Heart right ventricle (tissue), 16 donors: ENCODE data around the gene TMEM191B. TPM values are rescaled to one million over a fixed set of nuclear protein-coding genes. Genes with fewer than 3 reads are reported as not detected.
"Not testable (repeated sequence)": the region's sequence is repeated elsewhere in the genome, so short reads cannot be mapped to it uniquely, and the experiment has no call there.

Source experiments
- ATAC-seq, 8 donors: fragments of 200-7000 bp; cut with Tn5 transposase; one replicate each; pipeline ENCODE4 v1.9.1; 2020; ENCODE audit warnings: mild to moderate bottlenecking in 8 of 8, moderate library complexity in 8 of 8, moderate number of reproducible peaks in 1 of 8
- DNase-seq, 2 donors: peaks; one replicate each; pipeline ENCODE4 v3.0.0-alpha.2; 2020
- H3K27ac ChIP-seq, 10 donors: fragments of 200-600 bp; sonication (generic) in 2 of 10; one replicate each; pipeline versions ENCODE4 v1.5.0 to v1.8.0; 2020 to 2022; ENCODE audit warnings: mild to moderate bottlenecking in 3 of 10
- H3K27me3 ChIP-seq, 7 donors: fragments of 200-600 bp; one replicate each; pipeline ENCODE4 v1.8.0; 2021 to 2022; ENCODE audit warnings: mild to moderate bottlenecking in 2 of 7
- H3K36me3 ChIP-seq, 9 donors: fragments of 200-600 bp; sonication (generic) in 1 of 9; one replicate each; pipeline versions ENCODE4 v1.5.0 to v1.8.0; 2020 to 2022; ENCODE audit warnings: mild to moderate bottlenecking in 2 of 9
- H3K4me1 ChIP-seq, 9 donors: fragments of 200-600 bp; sonication (generic) in 1 of 9; one replicate each; pipeline versions ENCODE4 v1.5.0 to v1.8.0; 2020 to 2022; ENCODE audit warnings: mild to moderate bottlenecking in 4 of 9
- H3K4me3 ChIP-seq, 10 donors: fragments of 200-600 bp; sonication (generic) in 2 of 10; one replicate each; pipeline versions ENCODE4 v1.5.0 to v1.8.0; 2020 to 2022; ENCODE audit warnings: mild to moderate bottlenecking in 7 of 10, moderate library complexity in 2 of 10
- H3K9me3 ChIP-seq, 11 donors: fragments of 200-600 bp in 10 of 11; sonication (generic) in 2 of 11; one replicate each; pipeline versions ENCODE4 v1.5.0 to v1.8.0; 2013 to 2022; ENCODE audit warnings: mild to moderate bottlenecking in 2 of 11, control low read depth in 1 of 11, moderate library complexity in 1 of 11
- WGBS, 2 donors: extraction: QIAGEN DNeasy Blood & Tissue Kit; methylation state at CpG; one replicate each; pipeline ENCODE4 v1.1.7; 2013; ENCODE audit warnings: inconsistent platforms in 1 of 2; 5-methylcytosine and 5-hydroxymethylcytosine counted together
- intact Hi-C, 10 donors: fragments of 100-400 bp; cut with DNase I; formaldehyde crosslinking; loops; one replicate each; pipeline versions ENCODE4 v1.11.1 to v1.14.2; 2022
- polyA plus RNA-seq, 2 donors: library from polyadenylated mRNA; stranded (reverse); fragments of 200-250 nt; gene quantifications; one replicate each; pipeline ENCODE4 v1.2.3, GENCODE V29; 2013
- total RNA-seq, 10 donors: library from RNA; stranded (reverse); fragmentation: NEBNext Ultra II Directional in 3 of 10; extraction: Animal tissue kit (Norgen Biotek cat#: 25700) in 3 of 10; gene quantifications; one replicate each; pipeline versions ENCODE4 v1.2.1 to v1.2.4, GENCODE V29; 2021 to 2023
- donor health status: Arrhythmogenic right ventricular cardiomyopathy.
- donor health status: ischemic (EF 13 %, LVEDD 7.1; RV severe dilation, severe dysfunction).
- donor health status: healthy with polysubstance abuse.
- donor health status: DM: no; HTN: yes; CAD: no.
- donor health status: DM: no; HTN: no; CAD: no.
- donor health status: ischemic (EF 25% LVEDD 6.9; RV normal size, moderate dysfunction).
- donor health status: ischemic (EF 25% LVEDD 5.7; RV mildly dilated, moderate dysfunction).
- donor health status: healthy.
- donor health status: DM: yes; HTN: yes; CAD: no.
- donor health status: Ischemic cardiomyopathy.
- donor health status: ischemic (EF 35%, LVEDD 5.7; RV mildly dilated, moderate dysfunction).
- donor health status: nonischemic (EF 11% LVEDD 7.7; RV severe dilation, severe dysfunction).
- donor health status: DM: yes; HTN: yes; CAD: no.
- donor health status: PGD.
- donor health status: ischemic (EF 29% LVEDD 5.4; RV normal size, mild dysfunction).
- donor health status: nonischemic (EF 23%, LVEDD 6.1; RV moderate dilation, normal function).

The TMEM191B gene
- total and polyA plus RNA-seq, 12 donors = 0.26 to 1.4 (median 0.69) TPM; not detected in 7

- H3K27ac ChIP-seq, intact Hi-C loops, DNase-seq, H3K9me3 ChIP-seq, H3K4me3 ChIP-seq, H3K4me1 ChIP-seq, ATAC-seq, H3K36me3 ChIP-seq, H3K27me3 ChIP-seq: not testable (repeated sequence)
- WGBS, 2 donors = no CpG with 5 or more reads among the region's 16 CpGs
Measured at GRCh38 chr22:18560099-18560974, 32.7 kb downstream of the TMEM191B start.

DNA sequence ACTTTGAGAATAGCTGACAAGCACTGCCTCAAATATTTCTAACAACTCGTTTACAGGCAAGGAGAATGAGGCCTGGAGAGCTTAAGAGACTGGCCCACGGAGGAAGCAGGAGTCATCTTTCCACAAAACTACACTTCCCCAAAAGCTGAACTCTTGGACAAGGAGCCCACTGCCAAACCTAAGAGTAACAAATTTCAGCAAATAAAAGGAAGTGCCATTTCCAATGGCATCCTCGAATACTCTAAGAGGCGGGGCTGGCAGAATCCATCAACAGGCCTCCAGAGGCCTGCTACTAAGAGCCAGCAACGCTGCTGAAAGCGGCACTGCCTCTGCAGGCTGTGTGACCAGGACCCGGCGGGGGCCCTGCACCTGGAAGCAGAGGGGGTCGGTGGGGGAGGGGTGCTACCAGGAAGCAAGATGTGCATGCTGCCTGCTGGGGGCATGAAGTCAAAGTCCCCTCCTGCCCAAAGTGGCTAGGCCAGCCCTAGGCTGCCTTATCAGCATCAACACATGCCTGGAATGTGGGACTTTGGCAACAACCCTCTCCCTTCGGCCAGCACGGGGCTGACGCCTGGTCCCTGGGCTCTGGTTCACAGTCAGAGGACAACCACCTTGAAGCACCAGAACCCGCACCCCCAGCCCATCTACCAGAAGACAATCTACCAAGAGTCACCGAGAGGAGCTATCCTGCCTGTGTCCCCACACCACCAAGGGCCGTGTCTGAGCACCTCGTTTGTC is 43.1 kb downstream of the TMEM191B start:
- H3K9me3 ChIP-seq, H3K36me3 ChIP-seq, H3K4me3 ChIP-seq, H3K27me3 ChIP-seq, H3K27ac ChIP-seq, DNase-seq, H3K4me1 ChIP-seq, intact Hi-C loops: not testable (repeated sequence)
- peak; percentile 50 to 84 (median 68) for ATAC-seq
- 49% methylated on average over 2 of the region's 16 CpGs; no CpG with 5 or more reads in 1 of the 2 donors for WGBS, 2 donors

DNA sequence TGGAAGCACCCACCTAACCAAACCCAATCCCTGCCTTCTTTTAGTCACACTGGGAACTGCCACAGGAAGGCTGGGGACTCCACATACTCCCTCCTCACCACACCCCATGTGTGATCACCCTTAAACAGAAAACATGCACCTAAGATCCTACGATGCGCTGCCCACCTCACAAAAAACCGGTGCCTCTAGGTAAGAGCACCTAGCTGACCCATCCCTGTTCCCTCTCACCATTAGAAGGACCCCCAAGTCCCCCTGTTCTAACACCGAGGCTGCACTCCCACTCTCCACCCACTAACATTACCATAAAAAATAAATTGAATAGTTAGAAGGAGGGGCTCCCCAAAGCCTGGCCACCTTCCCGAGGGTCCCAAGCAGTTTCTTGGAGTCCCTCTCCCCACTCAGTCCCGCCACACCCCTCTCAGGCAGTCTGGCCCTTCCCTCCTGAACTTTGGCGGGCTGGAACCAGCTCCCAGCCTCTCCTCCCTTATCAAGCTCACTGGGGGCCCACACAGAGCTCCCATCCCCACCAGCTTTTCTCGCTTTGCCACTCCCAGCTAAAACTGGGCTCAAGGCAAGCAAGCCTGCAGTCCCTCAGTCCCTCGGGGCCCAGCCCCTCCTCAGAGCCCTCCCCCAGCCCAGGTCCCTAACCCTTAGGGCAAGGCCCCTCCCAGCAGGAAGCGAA is 46.0 kb downstream of the TMEM191B start:
- H3K27ac ChIP-seq, H3K4me3 ChIP-seq, intact Hi-C loops, H3K4me1 ChIP-seq, H3K36me3 ChIP-seq, H3K9me3 ChIP-seq, ATAC-seq, H3K27me3 ChIP-seq, DNase-seq: not testable (repeated sequence)
- 80 to 90% methylated on average over 4 to 7 of the region's 10 CpGs for WGBS, 2 donors

- ATAC-seq = peak in 4 of 8 donors; percentile 18 to 30 (median 24)
- H3K4me3 ChIP-seq, H3K27ac ChIP-seq, DNase-seq, H3K36me3 ChIP-seq, H3K4me1 ChIP-seq, H3K9me3 ChIP-seq, H3K27me3 ChIP-seq, intact Hi-C loops: not testable (repeated sequence)
- no CpG with 5 or more reads among the region's 13 CpGs for WGBS, 2 donors
Measured at GRCh38 chr22:18574555-18574954, 47.0 kb downstream of the TMEM191B start.

DNA sequence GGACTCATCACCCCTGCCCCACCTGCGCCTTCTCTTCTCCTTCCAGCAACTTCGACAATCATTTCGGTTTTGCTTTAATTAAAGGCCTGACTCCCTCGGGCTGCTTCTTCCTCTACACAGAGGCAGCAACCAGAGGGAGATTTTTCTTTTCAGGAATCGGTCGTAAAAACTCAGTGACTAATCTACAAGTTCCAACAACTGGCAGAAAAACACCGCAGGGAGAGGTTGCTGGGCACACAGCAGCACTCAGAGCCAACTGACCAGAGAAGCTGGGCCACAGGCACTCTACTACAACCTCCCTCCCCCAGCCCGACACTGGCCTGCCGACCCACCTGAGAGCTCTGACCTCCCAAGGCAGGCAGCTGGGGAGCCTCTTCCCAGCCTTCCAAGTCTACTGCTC is 48.1 kb downstream of the TMEM191B start:
- ATAC-seq, H3K27me3 ChIP-seq, H3K27ac ChIP-seq, intact Hi-C loops, H3K4me3 ChIP-seq, H3K36me3 ChIP-seq, H3K4me1 ChIP-seq, H3K9me3 ChIP-seq, DNase-seq: not testable (repeated sequence)
- no CpG with 5 or more reads among the region's 9 CpGs for WGBS, 2 donors

DNA sequence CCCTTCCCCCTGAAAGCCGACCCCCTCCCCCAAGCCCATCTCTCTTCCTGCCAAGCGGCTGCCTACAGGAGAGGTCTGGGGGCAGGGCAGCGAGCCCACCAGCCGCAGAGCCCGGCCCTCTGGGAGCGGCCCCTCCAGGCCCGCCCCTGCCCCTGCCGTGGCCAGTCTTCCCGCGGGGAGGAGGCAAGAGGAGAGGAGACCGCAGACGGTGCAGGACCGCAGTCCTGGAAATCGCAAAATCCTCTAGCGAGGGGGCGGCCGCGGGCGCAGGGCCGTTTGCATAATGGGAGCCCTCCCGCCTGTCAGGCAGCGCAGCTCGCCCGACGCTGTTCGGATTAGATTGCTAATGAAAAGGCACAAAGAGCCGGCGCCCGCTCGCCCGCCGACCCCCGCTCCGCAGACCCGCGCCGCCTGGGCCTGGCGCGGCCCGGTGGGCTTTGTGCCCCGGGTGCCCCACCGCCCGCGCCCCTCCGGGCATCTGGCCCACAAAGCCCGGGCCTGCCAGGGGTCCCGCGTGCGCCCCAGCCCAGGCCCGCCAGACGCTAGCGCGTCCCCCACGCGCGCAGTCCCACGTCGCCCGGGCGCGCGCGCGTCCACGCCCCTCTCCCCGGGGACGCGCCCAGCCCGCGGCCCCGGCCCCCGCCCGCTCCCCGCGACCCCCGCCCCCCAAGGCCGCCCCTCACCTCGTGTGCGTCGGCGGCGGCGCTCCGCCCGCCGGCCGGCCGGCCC is 49.7 kb downstream of the TMEM191B start:
- DNase-seq, H3K9me3 ChIP-seq, H3K36me3 ChIP-seq, H3K27ac ChIP-seq, H3K27me3 ChIP-seq, intact Hi-C loops, H3K4me1 ChIP-seq, H3K4me3 ChIP-seq: not testable (repeated sequence)
- WGBS, 2 donors = no CpG with 5 or more reads among the region's 88 CpGs
- ATAC-seq = peak in 4 of 8 donors; percentile 12 to 28 (median 19)

- H3K9me3 ChIP-seq, H3K27me3 ChIP-seq, H3K27ac ChIP-seq, intact Hi-C loops, DNase-seq, H3K4me1 ChIP-seq, H3K36me3 ChIP-seq: not testable (repeated sequence)
- no CpG with 5 or more reads among the region's 53 CpGs for WGBS, 2 donors
- ATAC-seq = peak; percentile 96 to 99 (median 98)
- peak overlapping the region in 3 of 10 donors; percentile 27 to 43 (median 30) for H3K4me3 ChIP-seq
Measured at GRCh38 chr22:18577847-18578246, 50.2 kb downstream of the TMEM191B start.

Other genes with a start within 250 kb of the TMEM191B start
- gene GGTLC3, start 9.6 kb upstream of the TMEM191B start, total RNA-seq = not detected
- gene GGTLC3, start 9.6 kb upstream of the TMEM191B start, polyA plus RNA-seq = not detected
- under 1 TPM in 7 of 10 donors, not detected in 3; 0.05 to 0.39 (median 0.17) TPM for gene RIMBP3, start 84.1 kb downstream of the TMEM191B start, total RNA-seq
- gene RIMBP3, start 84.1 kb downstream of the TMEM191B start, polyA plus RNA-seq = under 1 TPM in 1 of 2 donors, not detected in 1; 0.01 TPM